HepG2 (cell line): ENCODE results near the gene MSI2. TPM values are rescaled to one million over a fixed set of nuclear protein-coding genes. Genes with fewer than 3 reads are reported as not detected.

ENCODE experiments used
- ARID5B ChIP-seq: IDR thresholded peaks from 2 replicates; pipeline ENCODE4 v1.4.0; 2020; ENCODE audit warnings: mild to moderate bottlenecking, missing genetic modification reagents
- EEA1 ChIP-seq: sonication (generic); formaldehyde crosslinking; IDR thresholded peaks from 2 replicates; pipeline ENCODE4 v1.5.1; 2020; ENCODE audit warnings: mild to moderate bottlenecking, missing genetic modification reagents, borderline replicate concordance
- FOXA3 ChIP-seq: IDR thresholded peaks from 2 replicates; pipeline ENCODE4 v1.6.1; 2016; ENCODE audit warnings: missing genetic modification reagents, missing compliant biosample characterization
- HBP1 ChIP-seq: IDR thresholded peaks from 2 replicates; pipeline ENCODE4 v1.6.1; 2016; ENCODE audit warnings: low read depth, control low read depth
- HMG20A ChIP-seq: IDR thresholded peaks from 2 replicates; pipeline ENCODE4 v1.6.1; 2016; ENCODE audit warnings: borderline replicate concordance
- MATR3 ChIP-seq: sonication (generic); formaldehyde crosslinking; IDR thresholded peaks from 2 replicates; pipeline ENCODE4 v1.4.0; 2020; ENCODE audit warnings: missing genetic modification reagents
- MLX ChIP-seq: IDR thresholded peaks from 2 replicates; pipeline ENCODE4 v1.6.1; 2016
- NCOA2 ChIP-seq: sonication (generic); formaldehyde crosslinking; IDR thresholded peaks from 2 replicates; pipeline ENCODE4 v1.8.0; 2022; ENCODE audit warnings: inconsistent platforms
- REPIN1 ChIP-seq: sonication (generic); formaldehyde crosslinking; IDR thresholded peaks from 2 replicates; pipeline ENCODE4 v1.8.0; 2022; ENCODE audit warnings: missing genetic modification reagents, low read depth, mild to moderate bottlenecking, borderline replicate concordance
- RFXANK ChIP-seq: IDR thresholded peaks from 2 replicates; pipeline ENCODE4 v1.6.1; 2016
- SOX5 ChIP-seq: IDR thresholded peaks from 2 replicates; pipeline ENCODE4 v1.6.1; 2016; ENCODE audit warnings: borderline replicate concordance
- SOX6 ChIP-seq, 2 experiments: fragments of 450-650 bp in 1 of 2; sonication (generic) in 1 of 2; formaldehyde crosslinking in 1 of 2; IDR thresholded peaks; 2 replicates each; pipeline versions ENCODE4 v1.4.0 to v1.6.1; 2017 to 2020; ENCODE audit warnings: antibody characterized with exemption in 1 of 2, mild to moderate bottlenecking in 1 of 2, missing genetic modification reagents in 1 of 2
- ZNF678 ChIP-seq: sonication (generic); formaldehyde crosslinking; IDR thresholded peaks from 2 replicates; pipeline ENCODE4 v1.4.0; 2020; ENCODE audit warnings: mild to moderate bottlenecking, missing genetic modification reagents
- polyA plus RNA-seq, 8 experiments: library from polyadenylated mRNA; depleted of rRNA in 3 of 8; stranded (reverse) in 7 of 8; unstranded in 1 of 8; fragments of >200 nt; fragmentation: Illumina TruSeq in 4 of 8; extraction: Trizol in 4 of 8; gene quantifications; 2 replicates each; pipeline versions ENCODE4 v1.2.1 to v1.2.3, GENCODE V29; 2011 to 2016; ENCODE audit warnings: low read depth in 4 of 8, missing spikeins in 1 of 8, mixed read lengths in 1 of 8; ENCODE audit not compliant: insufficient read depth in 1 of 8
- total RNA-seq, 5 experiments: library from RNA; depleted of rRNA; stranded (reverse); fragments of >200 nt; fragmentation: Illumina TruSeq; extraction: Trizol; gene quantifications; 2 replicates each; pipeline ENCODE4 v1.2.3, GENCODE V29; 2016; ENCODE audit warnings: low read depth in 1 of 5
- TF ChIP-seq, protein P1 (sequence below): sonication (generic); formaldehyde crosslinking; IDR thresholded peaks from 2 replicates; pipeline ENCODE4 v1.4.0; 2020; ENCODE audit warnings: missing genetic modification reagents, borderline replicate concordance
- TF ChIP-seq, protein P2 (sequence below): sonication (generic); formaldehyde crosslinking; IDR thresholded peaks from 2 replicates; pipeline ENCODE4 v1.4.0; 2020; ENCODE audit warnings: mild to moderate bottlenecking, missing genetic modification reagents
- TF ChIP-seq, protein P3 (sequence below): sonication (generic); formaldehyde crosslinking; IDR thresholded peaks from 2 replicates; pipeline ENCODE4 v1.8.0; 2022; ENCODE audit warnings: missing genetic modification reagents, mild to moderate bottlenecking, inconsistent platforms, borderline replicate concordance

Gene MSI2
- total and polyA plus RNA-seq, 2 of the 13 experiments (the other 11 are each of a cell fraction or from before 2014, with no cell fraction given) = 77.5 to 78.4 TPM

DNA sequence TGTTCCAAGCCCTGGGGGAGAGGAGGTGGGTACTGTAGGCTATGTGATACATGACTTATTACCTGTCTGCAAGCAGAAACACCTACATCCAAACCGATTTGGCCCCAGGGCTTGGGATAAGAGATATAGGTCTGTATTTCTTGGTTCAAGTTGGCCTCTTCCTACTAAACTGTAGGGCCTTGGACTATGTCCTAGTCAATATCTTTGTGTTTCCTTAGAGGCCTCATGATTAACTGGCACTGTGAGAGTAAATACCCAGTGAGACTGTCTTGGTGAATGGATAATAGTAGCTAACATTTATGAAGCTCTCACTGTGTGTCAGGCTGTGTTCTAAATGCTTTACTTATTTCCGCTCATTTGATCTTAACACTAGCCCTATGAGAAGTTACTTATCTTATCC is 70.0 kb downstream of the MSI2 start (continued):
- TF ChIP-seq, protein P1, sequence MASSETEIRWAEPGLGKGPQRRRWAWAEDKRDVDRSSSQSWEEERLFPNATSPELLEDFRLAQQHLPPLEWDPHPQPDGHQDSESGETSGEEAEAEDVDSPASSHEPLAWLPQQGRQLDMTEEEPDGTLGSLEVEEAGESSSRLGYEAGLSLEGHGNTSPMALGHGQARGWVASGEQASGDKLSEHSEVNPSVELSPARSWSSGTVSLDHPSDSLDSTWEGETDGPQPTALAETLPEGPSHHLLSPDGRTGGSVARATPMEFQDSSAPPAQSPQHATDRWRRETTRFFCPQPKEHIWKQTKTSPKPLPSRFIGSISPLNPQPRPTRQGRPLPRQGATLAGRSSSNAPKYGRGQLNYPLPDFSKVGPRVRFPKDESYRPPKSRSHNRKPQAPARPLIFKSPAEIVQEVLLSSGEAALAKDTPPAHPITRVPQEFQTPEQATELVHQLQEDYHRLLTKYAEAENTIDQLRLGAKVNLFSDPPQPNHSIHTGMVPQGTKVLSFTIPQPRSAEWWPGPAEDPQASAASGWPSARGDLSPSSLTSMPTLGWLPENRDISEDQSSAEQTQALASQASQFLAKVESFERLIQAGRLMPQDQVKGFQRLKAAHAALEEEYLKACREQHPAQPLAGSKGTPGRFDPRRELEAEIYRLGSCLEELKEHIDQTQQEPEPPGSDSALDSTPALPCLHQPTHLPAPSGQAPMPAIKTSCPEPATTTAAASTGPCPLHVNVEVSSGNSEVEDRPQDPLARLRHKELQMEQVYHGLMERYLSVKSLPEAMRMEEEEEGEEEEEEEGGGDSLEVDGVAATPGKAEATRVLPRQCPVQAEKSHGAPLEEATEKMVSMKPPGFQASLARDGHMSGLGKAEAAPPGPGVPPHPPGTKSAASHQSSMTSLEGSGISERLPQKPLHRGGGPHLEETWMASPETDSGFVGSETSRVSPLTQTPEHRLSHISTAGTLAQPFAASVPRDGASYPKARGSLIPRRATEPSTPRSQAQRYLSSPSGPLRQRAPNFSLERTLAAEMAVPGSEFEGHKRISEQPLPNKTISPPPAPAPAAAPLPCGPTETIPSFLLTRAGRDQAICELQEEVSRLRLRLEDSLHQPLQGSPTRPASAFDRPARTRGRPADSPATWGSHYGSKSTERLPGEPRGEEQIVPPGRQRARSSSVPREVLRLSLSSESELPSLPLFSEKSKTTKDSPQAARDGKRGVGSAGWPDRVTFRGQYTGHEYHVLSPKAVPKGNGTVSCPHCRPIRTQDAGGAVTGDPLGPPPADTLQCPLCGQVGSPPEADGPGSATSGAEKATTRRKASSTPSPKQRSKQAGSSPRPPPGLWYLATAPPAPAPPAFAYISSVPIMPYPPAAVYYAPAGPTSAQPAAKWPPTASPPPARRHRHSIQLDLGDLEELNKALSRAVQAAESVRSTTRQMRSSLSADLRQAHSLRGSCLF (CRISPR knock-in tag) = no peak
- TF ChIP-seq SOX5 (no peak), NCOA2 (CRISPR knock-in tag) (peak; percentile 68; the same call in 1 of the 2 replicates), RFXANK (CRISPR knock-in tag) (no peak), FOXA3 (CRISPR knock-in tag) (peak; percentile 68; the same call in 1 of the 2 replicates), HBP1 (CRISPR knock-in tag) (no peak), REPIN1 (peak; percentile 44; the same call in 1 of the 2 replicates), HMG20A (CRISPR knock-in tag) (0 out of 2 replicates have a peak, but pooled peaks have one; percentile 38), ARID5B (CRISPR knock-in tag) (peak; percentile 77), MATR3 (no peak), EEA1 (no peak), SOX6 (IDR thresholded peaks at IDR 0.05) (no peak), SOX6 (CRISPR knock-in tag; IDR thresholded peaks at IDR 0.05) (no peak), ZNF678 (CRISPR knock-in tag) (no peak), MLX (no peak)
- TF ChIP-seq, protein P2, sequence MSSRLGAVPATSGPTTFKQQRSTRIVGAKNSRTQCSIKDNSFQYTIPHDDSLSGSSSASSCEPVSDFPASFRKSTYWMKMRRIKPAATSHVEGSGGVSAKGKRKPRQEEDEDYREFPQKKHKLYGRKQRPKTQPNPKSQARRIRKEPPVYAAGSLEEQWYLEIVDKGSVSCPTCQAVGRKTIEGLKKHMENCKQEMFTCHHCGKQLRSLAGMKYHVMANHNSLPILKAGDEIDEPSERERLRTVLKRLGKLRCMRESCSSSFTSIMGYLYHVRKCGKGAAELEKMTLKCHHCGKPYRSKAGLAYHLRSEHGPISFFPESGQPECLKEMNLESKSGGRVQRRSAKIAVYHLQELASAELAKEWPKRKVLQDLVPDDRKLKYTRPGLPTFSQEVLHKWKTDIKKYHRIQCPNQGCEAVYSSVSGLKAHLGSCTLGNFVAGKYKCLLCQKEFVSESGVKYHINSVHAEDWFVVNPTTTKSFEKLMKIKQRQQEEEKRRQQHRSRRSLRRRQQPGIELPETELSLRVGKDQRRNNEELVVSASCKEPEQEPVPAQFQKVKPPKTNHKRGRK (CRISPR knock-in tag) = no peak
- TF ChIP-seq, protein P3, sequence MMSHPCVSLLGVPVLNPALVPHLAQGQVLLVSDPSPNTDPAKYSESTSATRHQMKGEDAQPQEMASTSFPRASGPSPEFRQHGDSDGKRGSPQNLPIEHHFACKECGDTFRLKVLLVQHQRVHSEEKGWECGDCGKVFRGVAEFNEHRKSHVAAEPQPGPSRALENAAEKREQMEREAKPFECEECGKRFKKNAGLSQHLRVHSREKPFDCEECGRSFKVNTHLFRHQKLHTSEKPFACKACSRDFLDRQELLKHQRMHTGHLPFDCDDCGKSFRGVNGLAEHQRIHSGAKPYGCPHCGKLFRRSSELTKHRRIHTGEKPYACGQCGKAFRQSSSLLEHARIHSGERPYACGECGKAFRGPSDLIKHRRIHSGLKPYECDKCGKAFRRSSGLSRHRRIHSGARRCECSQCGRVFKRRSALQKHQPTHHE (CRISPR knock-in tag) = no peak
